ENCODE data around the gene GPR146. TPM values are rescaled to one million over a fixed set of nuclear protein-coding genes. Genes with fewer than 3 reads are reported as not detected.

Gene GPR146
- total and polyA plus RNA-seq, 2 of the 13 experiments (the other 11 are each of a cell fraction or from before 2014, with no cell fraction given), result 2.0 to 15.9 TPM

- TF ChIP-seq ZNF142 (CRISPR knock-in tag; IDR thresholded peaks at IDR 0.05), result 0 out of 2 replicates have a peak, but pooled peaks have one; percentile 72
- no peak for TF ChIP-seq ZNF772 (CRISPR knock-in tag; IDR thresholded peaks at IDR 0.05)
- no peak for TF ChIP-seq TFAP4 (IDR thresholded peaks at IDR 0.05; ENCODE audit: borderline replicate concordance, low read depth)
- no peak for TF ChIP-seq MAFG (CRISPR knock-in tag; IDR thresholded peaks at IDR 0.05)
- TF ChIP-seq EZH2 (conservative IDR thresholded peaks at IDR 0.05; ENCODE audit: low read depth, low read length), result no peak
- TF ChIP-seq KLF16 (CRISPR knock-in tag; IDR thresholded peaks at IDR 0.05), result no peak
- TF ChIP-seq KDM5B (CRISPR knock-in tag; IDR thresholded peaks at IDR 0.05; ENCODE audit: borderline replicate concordance), result no peak; the same call in 1 of the 2 replicates
- 0 out of 2 replicates have a peak, but pooled peaks have one; percentile 48 for TF ChIP-seq ZFP90 (CRISPR knock-in tag; IDR thresholded peaks at IDR 0.05; ENCODE audit: borderline replicate concordance)
- TF ChIP-seq RARG (CRISPR knock-in tag; IDR thresholded peaks at IDR 0.05; ENCODE audit: low read depth), result no peak
- no peak for TF ChIP-seq PAX8 (CRISPR knock-in tag; IDR thresholded peaks at IDR 0.05; ENCODE audit: borderline replicate concordance)
- 0 out of 2 replicates have a peak, but pooled peaks have one; percentile 45 for TF ChIP-seq ZNF605 (CRISPR knock-in tag; IDR thresholded peaks at IDR 0.05)
- no peak for TF ChIP-seq ZNF614 (CRISPR knock-in tag; IDR thresholded peaks at IDR 0.05; ENCODE audit: borderline replicate concordance)
- TF ChIP-seq RXRB (CRISPR knock-in tag; IDR thresholded peaks at IDR 0.05; ENCODE audit: borderline replicate concordance), result no peak
- no peak for TF ChIP-seq RCOR2 (CRISPR knock-in tag; IDR thresholded peaks at IDR 0.05)
- TF ChIP-seq KLF12 (CRISPR knock-in tag; IDR thresholded peaks at IDR 0.05; ENCODE audit: borderline replicate concordance), result 0 out of 2 replicates have a peak, but pooled peaks have one; percentile 49
- peak; percentile 56; the same call in 1 of the 2 replicates for TF ChIP-seq UBTF (CRISPR knock-in tag; IDR thresholded peaks at IDR 0.05)
- TF ChIP-seq POLR2A (IDR thresholded peaks at IDR 0.05; ENCODE audit: insufficient read depth in 1 of 2, low read depth in 2 of 2, low read length in 2 of 2), result peak in 1 of 2 experiments; percentile 71; a peak in 2 of 4 replicates
- peak; percentile 81; the same call in 1 of the 2 replicates for TF ChIP-seq ZNF598 (CRISPR knock-in tag; IDR thresholded peaks at IDR 0.05; ENCODE audit: borderline replicate concordance)
- 0 out of 2 replicates have a peak, but pooled peaks have one; percentile 18 for TF ChIP-seq SPEN (CRISPR knock-in tag; IDR thresholded peaks at IDR 0.05; ENCODE audit: low read depth)
These were observed 43.9 kb downstream of the GPR146 start, which contains the start of gene GPER1 (continued) for GRCh38 chr7:1087952-1088920.

Data from HepG2 (cell line).